ENCODE measurements around the gene KCNN4. TPM values are rescaled to one million over a fixed set of nuclear protein-coding genes. Genes with fewer than 3 reads are reported as not detected.

The KCNN4 gene
- total RNA-seq, 1 experiment from 2014 or later, result 0.26 TPM

GRCh38 chr19:43790587-43790986, 9.8 kb upstream of the KCNN4 start:
- Histone ChIP-seq H3K27me3 (ENCODE audit: insufficient read depth, low read length) (no peaks in the 10 kb centered on the region), H4K91ac (ENCODE audit: insufficient read length, low read depth, low read length) (no peak overlapping the region), H3K4me2 (ENCODE audit: insufficient read depth, insufficient read length, low read length) (no peak overlapping the region), H2AK5ac (ENCODE audit: insufficient read length, low read length) (no peak overlapping the region), H3K56ac (ENCODE audit: insufficient read length, low read depth, low read length) (no peak overlapping the region), H2BK15ac (ENCODE audit: low read depth, low read length) (no peak overlapping the region), H3K79me2 (ENCODE audit: insufficient read depth, low read length) (no peaks in the 10 kb centered on the region), H3K27ac (ENCODE audit: insufficient read length, low read depth, low read length) (no peak overlapping the region), H3K14ac (ENCODE audit: insufficient read depth, low read length) (no peak overlapping the region), H2AFZ (ENCODE audit: low read length) (no peak overlapping the region), H3K4me1 (ENCODE audit: insufficient read depth, low read length) (no peaks in the 10 kb centered on the region), H3K9me3 (ENCODE audit: control insufficient read depth, low read depth, low read length) (no peaks in the 10 kb centered on the region), H3T11ph (ENCODE audit: low read length) (no peak overlapping the region), H4K20me1 (ENCODE audit: control insufficient read depth, insufficient read depth, insufficient read length) (no peaks in the 10 kb centered on the region), H2BK120ac (ENCODE audit: low read depth, low read length, poor library complexity, severe bottlenecking) (no peak overlapping the region), H3K4ac (ENCODE audit: low read depth, low read length) (no peak overlapping the region), H4K5ac (ENCODE audit: insufficient read length, low read depth, low read length) (no peak overlapping the region), H2BK5ac (ENCODE audit: insufficient read length, low read length) (no peak overlapping the region), H3K9ac (ENCODE audit: extremely low read depth, insufficient read length, low read length) (no peak overlapping the region), H2BK12ac (ENCODE audit: insufficient read length, low read depth, low read length) (no peak overlapping the region), H3K18ac (ENCODE audit: insufficient read length, low read depth, low read length) (no peak overlapping the region), H2BK20ac (ENCODE audit: low read depth, low read length, poor library complexity, severe bottlenecking) (no peak overlapping the region), H3K79me1 (ENCODE audit: insufficient read depth, low read depth, low read length, poor library complexity, severe bottlenecking) (no peaks in the 10 kb centered on the region), H3K23ac (ENCODE audit: insufficient read length, low read depth, low read length) (no peak overlapping the region), H4K8ac (replicated peaks; ENCODE audit: insufficient read length, low read depth, low read length) (no peak overlapping the region), H3K23me2 (ENCODE audit: insufficient read length, low read depth, low read length, poor library complexity, severe bottlenecking) (no peaks in the 10 kb centered on the region)
- TF ChIP-seq, protein P1, sequence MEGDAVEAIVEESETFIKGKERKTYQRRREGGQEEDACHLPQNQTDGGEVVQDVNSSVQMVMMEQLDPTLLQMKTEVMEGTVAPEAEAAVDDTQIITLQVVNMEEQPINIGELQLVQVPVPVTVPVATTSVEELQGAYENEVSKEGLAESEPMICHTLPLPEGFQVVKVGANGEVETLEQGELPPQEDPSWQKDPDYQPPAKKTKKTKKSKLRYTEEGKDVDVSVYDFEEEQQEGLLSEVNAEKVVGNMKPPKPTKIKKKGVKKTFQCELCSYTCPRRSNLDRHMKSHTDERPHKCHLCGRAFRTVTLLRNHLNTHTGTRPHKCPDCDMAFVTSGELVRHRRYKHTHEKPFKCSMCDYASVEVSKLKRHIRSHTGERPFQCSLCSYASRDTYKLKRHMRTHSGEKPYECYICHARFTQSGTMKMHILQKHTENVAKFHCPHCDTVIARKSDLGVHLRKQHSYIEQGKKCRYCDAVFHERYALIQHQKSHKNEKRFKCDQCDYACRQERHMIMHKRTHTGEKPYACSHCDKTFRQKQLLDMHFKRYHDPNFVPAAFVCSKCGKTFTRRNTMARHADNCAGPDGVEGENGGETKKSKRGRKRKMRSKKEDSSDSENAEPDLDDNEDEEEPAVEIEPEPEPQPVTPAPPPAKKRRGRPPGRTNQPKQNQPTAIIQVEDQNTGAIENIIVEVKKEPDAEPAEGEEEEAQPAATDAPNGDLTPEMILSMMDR (conservative IDR thresholded peaks at IDR 0.05), result no peak
- no CpG with 5 or more reads among the region's 3 CpGs for WGBS (ENCODE audit: extremely low coverage, insufficient read length, low lambda C conversion rate)
- Mint-ChIP-seq H3K27ac (no peak overlapping the region), H3K4me1 (no peaks in the 10 kb centered on the region), H3K9me3 (no peaks in the 10 kb centered on the region), H3K4me3 (no peak overlapping the region), H3K36me3 (ENCODE audit: insufficient read depth in 1 of 3, low read depth in 3 of 3) (no peaks in the 10 kb centered on the region), H3K27me3 (ENCODE audit: low read depth) (peaks cover 37% of the 10 kb centered on the region)
- DNase-seq, result no peak
